Muscle layer of colon (tissue), 2 donors: ENCODE measurements around the gene ZNF552.
"Not testable (repeated sequence)": the region's sequence is repeated elsewhere in the genome, so short reads cannot be mapped to it uniquely, and the experiment has no call there.

ENCODE experiments used
- H3K27ac ChIP-seq: one replicate; pipeline ENCODE4 v1.7.0; 2013; ENCODE audit warnings: low read depth, mild to moderate bottlenecking, low read length, moderate library complexity
- H3K27me3 ChIP-seq, 2 donors: one replicate each; pipeline ENCODE4 v1.7.0; 2013; ENCODE audit warnings: low read length in 2 of 2, mild to moderate bottlenecking in 2 of 2; ENCODE audit not compliant: insufficient read depth in 2 of 2, control insufficient read depth in 1 of 2
- H3K36me3 ChIP-seq: one replicate; pipeline ENCODE4 v1.7.0; 2013; ENCODE audit warnings: mild to moderate bottlenecking, low read length; ENCODE audit not compliant: insufficient read depth
- H3K4me1 ChIP-seq: one replicate; pipeline ENCODE4 v1.7.0; 2013; ENCODE audit warnings: mild to moderate bottlenecking, low read length; ENCODE audit not compliant: insufficient read depth
- H3K4me3 ChIP-seq, 2 donors: one replicate each; pipeline ENCODE4 v1.7.0; 2013; ENCODE audit warnings: low read length in 2 of 2, low read depth in 1 of 2, mild to moderate bottlenecking in 1 of 2, moderate library complexity in 1 of 2
- H3K9ac ChIP-seq: one replicate; pipeline ENCODE4 v1.7.0; 2013; ENCODE audit warnings: low read length
- H3K9me3 ChIP-seq: one replicate; pipeline ENCODE4 v1.7.0; 2013; ENCODE audit warnings: mild to moderate bottlenecking, low read length
- donor health status: abdominal sarcoma.
- donor health status: Adenocarcinoma of cecum.

The ZNF552 gene

DNA sequence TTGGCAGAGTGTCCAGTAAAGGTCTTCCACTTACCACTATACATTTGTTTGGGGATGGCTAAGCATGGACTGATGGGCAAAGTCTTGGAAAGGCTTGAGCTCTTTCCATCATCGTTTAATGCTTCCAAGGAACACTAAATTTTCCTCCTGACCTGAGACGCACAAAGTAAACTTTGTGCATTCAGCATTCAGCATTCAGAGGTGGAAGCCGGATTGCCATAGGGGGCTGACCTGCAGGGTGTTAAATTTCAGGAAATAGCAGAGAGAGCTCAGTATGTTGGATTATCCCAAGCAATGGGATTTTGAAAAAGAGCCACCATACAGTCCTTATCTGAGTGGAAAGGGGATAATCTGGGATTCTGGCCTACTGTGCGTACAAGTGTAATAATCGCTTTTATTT lies 14.0 kb downstream of the ZNF552 start:
- Histone ChIP-seq H3K27ac (no peak overlapping the region), H3K9ac (no peak overlapping the region), H3K36me3 (peaks cover 10% of the 10 kb centered on the region), H3K4me1 (peaks cover 4% of the 10 kb centered on the region), H3K27me3 (no peaks in the 10 kb centered on the region), H3K4me3 (no peak overlapping the region), H3K9me3 (no peaks in the 10 kb centered on the region)

DNA sequence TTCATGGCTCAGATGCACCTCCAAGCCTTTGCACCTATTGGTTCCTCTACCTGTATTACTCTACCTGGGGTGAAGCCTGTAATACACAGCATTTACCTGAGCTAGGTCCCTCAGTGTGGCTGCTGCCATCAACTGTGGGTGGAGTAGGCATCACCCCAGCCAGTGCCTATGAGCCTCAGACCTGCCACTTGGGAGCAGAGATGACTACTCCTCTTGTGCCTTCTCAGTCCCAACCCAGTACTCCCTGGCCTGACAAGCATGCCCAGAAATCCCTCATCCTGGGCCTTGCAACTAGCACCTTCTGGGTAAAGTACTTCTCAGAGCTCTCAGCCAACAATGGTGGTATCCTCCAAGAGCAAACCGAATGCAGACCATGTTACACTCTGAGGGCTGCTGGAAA lies 18.1 kb downstream of the ZNF552 start:
- H3K36me3 ChIP-seq = peaks cover 14% of the 10 kb centered on the region
- not testable (repeated sequence) for H3K9me3 ChIP-seq, H3K27me3 ChIP-seq, H3K4me1 ChIP-seq, H3K27ac ChIP-seq, H3K9ac ChIP-seq, H3K4me3 ChIP-seq

- no peaks in the 10 kb centered on the region for H3K9me3 ChIP-seq
- peaks cover 10% of the 10 kb centered on the region for H3K36me3 ChIP-seq
- H3K4me1 ChIP-seq = no peaks in the 10 kb centered on the region
These were observed 25.4 kb downstream of the ZNF552 start for GRCh38 chr19:57789288-57789687.

DNA sequence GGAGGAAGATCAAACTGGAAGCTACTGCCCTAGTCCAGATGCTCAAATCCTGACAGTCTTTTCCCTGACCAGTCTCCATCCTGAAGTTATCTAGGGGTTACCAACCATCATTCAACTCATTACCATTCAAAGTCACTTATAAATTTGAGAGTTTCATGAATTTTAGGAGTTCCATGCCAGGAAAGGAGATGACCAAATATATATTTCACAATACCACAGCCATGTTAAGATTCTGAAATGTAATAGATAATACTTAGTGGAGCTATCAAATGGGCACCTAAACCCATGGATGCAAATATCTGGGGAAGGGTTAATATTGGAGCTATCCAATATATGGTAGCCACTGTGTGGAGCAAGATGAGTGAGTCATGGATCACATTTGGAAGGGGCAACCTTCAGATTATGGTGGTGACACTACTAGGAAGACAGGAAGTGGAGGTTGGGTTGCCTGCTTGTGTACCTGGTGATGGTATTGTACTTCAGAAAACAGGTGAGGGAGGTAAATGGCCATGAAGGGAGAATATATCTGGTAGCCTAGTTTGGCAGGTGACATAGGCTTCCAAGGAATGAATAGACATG lies 26.5 kb downstream of the ZNF552 start:
- Histone ChIP-seq H3K4me1 (no peaks in the 10 kb centered on the region), H3K9me3 (no peaks in the 10 kb centered on the region), H3K27ac (no peak overlapping the region), H3K4me3 (no peak overlapping the region), H3K36me3 (peaks cover 10% of the 10 kb centered on the region), H3K27me3 (no peaks in the 10 kb centered on the region), H3K9ac (no peak overlapping the region)

More at GRCh38 chr19:57789288-57789687, 25.4 kb downstream of the ZNF552 start:
- no peak overlapping the region for H3K4me3 ChIP-seq
- H3K27ac ChIP-seq = no peak overlapping the region
- no peak overlapping the region for H3K9ac ChIP-seq
- H3K27me3 ChIP-seq = no peaks in the 10 kb centered on the region

GRCh38 chr19:57786906-57787305 lies 27.8 kb downstream of the ZNF552 start:
- Histone ChIP-seq H3K9me3 (no peaks in the 10 kb centered on the region), H3K4me3 (no peak overlapping the region)

DNA sequence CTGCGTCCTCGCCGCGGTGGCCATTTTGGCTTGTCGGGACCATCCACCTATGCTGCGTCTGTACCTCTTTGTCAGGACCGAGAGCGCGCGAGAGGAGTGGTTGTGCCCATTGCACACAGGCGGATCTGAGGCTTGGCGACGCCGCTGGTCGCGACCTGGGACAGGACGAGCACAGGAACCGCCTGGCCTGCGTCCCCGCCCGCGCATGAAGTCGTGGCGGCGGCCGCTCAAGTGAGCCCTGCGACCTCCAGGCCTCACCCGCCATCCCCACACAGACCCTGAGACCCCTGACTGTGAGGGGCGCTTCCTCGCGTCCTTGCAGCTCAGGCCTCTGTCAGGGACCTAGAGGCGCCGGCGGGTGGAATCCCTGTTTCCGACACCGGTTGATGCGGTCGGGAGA lies 28.4 kb downstream of the ZNF552 start:
- Histone ChIP-seq H3K4me1 (no peaks in the 10 kb centered on the region), H3K9me3 (no peaks in the 10 kb centered on the region), H3K27me3 (no peaks in the 10 kb centered on the region), H3K9ac (no peak overlapping the region), H3K4me3 (no peak overlapping the region), H3K36me3 (peaks cover 10% of the 10 kb centered on the region), H3K27ac (no peak overlapping the region)

More at GRCh38 chr19:57786906-57787305, 27.8 kb downstream of the ZNF552 start:
- Histone ChIP-seq H3K9ac (no peak overlapping the region), H3K4me1 (no peaks in the 10 kb centered on the region), H3K27me3 (no peaks in the 10 kb centered on the region), H3K27ac (no peak overlapping the region), H3K36me3 (peaks cover 10% of the 10 kb centered on the region)

DNA sequence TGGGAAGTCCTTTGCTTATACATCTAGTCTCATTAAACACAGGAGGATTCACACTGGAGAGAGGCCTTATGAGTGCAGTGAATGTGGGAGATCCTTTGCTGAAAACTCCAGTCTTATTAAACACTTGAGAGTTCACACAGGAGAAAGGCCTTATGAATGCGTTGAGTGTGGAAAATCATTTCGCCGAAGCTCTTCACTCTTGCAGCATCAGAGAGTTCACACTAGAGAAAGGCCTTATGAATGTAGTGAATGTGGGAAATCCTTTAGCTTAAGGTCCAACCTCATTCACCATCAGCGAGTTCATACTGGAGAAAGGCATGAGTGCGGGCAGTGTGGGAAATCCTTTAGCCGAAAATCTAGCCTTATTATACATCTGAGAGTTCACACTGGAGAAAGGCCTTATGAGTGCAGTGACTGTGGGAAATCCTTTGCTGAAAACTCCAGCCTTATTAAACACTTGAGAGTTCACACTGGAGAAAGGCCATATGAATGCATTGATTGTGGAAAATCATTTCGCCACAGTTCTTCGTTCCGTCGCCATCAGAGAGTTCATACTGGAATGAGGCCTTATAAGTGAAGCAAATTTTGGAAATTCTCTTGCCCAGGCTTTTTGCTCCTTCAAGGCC lies 35.4 kb downstream of the ZNF552 start:
- Histone ChIP-seq H3K27ac (no peak overlapping the region), H3K4me3 (peak overlapping the region in 1 of 2 donors; percentile 10), H3K9me3 (peaks cover 30% of the 10 kb centered on the region), H3K9ac (no peak overlapping the region), H3K4me1 (no peaks in the 10 kb centered on the region), H3K27me3 (no peaks in the 10 kb centered on the region), H3K36me3 (peaks cover 43% of the 10 kb centered on the region)

DNA sequence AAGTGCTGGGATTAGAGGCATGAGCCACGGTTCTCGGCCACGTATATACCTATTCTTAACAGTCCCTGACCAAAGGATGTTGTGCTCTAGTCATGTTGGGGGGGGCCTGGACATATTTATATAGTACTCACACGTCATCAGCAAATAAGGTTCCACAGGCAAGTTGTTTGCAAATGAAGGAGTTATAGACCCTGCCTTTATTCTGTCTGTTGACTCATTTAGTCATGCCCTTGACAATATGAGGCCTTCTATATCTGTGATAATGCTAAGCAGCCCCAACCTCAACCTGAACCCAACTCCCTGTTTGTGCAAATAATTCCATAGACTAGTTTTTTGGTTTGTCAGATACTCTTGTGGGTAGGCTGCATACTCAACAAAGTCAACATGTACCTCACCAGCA lies 36.4 kb downstream of the ZNF552 start:
- H3K36me3 ChIP-seq = peaks cover 48% of the 10 kb centered on the region
- H3K9ac ChIP-seq = no peak overlapping the region
- no peaks in the 10 kb centered on the region for H3K27me3 ChIP-seq
- H3K27ac ChIP-seq = no peak overlapping the region
- H3K4me1 ChIP-seq = no peaks in the 10 kb centered on the region
- peaks cover 30% of the 10 kb centered on the region for H3K9me3 ChIP-seq
- peak overlapping the region in 1 of 2 donors; percentile 1 for H3K4me3 ChIP-seq

DNA sequence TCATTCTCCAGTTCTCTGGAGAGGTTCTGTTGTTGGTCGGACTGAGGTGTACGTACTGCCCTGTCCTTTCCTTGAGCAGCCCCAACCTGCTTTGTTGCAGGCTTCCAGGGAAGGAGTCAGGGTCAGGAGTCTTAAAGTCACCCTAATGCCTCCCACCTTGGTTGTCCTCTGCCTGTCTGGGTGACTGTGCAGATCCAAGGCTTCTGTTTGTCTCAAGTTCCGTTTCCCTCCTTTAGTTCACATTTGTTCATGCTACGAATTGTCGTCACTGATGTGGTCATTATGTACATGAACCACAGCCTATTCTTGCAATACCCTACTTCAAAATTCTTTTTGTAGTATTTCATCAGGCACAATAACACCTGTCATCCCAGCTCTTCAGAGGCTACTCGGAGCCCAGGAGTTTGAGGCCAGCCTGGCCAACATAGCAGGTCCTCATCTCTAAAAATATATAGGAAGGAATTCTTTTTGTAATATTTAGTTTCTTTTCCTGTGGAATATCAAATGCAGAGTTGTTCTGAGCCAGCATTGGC lies 37.9 kb downstream of the ZNF552 start:
- Histone ChIP-seq H3K9me3 (peaks cover 30% of the 10 kb centered on the region), H3K9ac (no peak overlapping the region), H3K27me3 (no peaks in the 10 kb centered on the region), H3K36me3 (peaks cover 54% of the 10 kb centered on the region), H3K4me3 (no peak overlapping the region), H3K27ac (no peak overlapping the region), H3K4me1 (no peaks in the 10 kb centered on the region)

DNA sequence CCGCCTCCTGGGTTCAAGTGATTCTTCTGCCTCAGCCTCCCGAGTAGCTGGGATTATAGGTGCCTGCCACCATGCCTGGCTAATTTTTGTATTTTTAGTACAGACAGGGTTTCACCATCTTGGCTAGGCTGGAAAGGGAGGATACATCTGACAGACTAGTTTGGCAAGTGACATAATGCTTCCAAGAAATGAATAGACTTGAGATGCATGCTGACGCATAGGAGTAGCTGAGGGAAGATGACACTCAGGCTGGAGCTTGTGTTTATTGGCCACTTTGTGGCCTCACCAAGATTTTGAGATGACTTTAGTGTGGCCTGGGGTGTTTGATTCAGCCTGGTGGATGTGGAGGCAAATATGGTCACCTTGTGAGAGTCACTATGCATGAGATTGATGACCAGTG lies 41.2 kb downstream of the ZNF552 start:
- H3K27ac ChIP-seq = no peak overlapping the region
- H3K9ac ChIP-seq = no peak overlapping the region
- H3K27me3 ChIP-seq = no peaks in the 10 kb centered on the region
- H3K4me1 ChIP-seq = peaks cover 11% of the 10 kb centered on the region
- H3K36me3 ChIP-seq = peaks cover 40% of the 10 kb centered on the region
- no peak overlapping the region for H3K4me3 ChIP-seq
- peaks cover 15% of the 10 kb centered on the region for H3K9me3 ChIP-seq

DNA sequence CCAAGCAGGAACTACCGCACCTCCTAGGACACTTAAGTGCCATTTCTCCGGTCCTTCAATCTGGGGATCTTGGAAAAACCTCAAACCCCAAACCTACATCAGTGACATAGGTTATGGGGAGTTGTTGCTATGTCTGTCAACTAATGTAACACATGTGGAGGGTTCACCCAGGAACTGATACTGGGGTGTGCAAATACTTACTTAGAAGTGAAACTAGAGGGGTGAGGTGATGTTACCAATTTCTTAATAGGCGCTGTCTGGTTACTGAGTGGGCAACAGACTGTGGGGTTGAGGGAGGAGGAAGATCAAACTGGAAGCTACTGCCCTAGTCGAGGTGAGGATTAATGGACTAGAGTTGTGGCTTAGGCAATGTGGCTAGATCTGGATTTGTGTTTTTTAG lies 43.3 kb downstream of the ZNF552 start:
- Histone ChIP-seq H3K4me1 (peaks cover 11% of the 10 kb centered on the region), H3K4me3 (peak overlapping the region in 1 of 2 donors; percentile 71), H3K27ac (no peak overlapping the region), H3K9ac (no peak overlapping the region), H3K27me3 (no peaks in the 10 kb centered on the region), H3K9me3 (peaks cover 10% of the 10 kb centered on the region), H3K36me3 (peaks cover 24% of the 10 kb centered on the region)
